Right kidney (tissue), 1 donor: ENCODE results near the gene VMP1.
"Not testable (repeated sequence)": the region's sequence is repeated elsewhere in the genome, so short reads cannot be mapped to it uniquely, and the experiment has no call there.

Experiments used
- DNase-seq: peaks from one replicate; pipeline ENCODE4 v3.0.0-alpha.2; 2016

VMP1 gene

DNA sequence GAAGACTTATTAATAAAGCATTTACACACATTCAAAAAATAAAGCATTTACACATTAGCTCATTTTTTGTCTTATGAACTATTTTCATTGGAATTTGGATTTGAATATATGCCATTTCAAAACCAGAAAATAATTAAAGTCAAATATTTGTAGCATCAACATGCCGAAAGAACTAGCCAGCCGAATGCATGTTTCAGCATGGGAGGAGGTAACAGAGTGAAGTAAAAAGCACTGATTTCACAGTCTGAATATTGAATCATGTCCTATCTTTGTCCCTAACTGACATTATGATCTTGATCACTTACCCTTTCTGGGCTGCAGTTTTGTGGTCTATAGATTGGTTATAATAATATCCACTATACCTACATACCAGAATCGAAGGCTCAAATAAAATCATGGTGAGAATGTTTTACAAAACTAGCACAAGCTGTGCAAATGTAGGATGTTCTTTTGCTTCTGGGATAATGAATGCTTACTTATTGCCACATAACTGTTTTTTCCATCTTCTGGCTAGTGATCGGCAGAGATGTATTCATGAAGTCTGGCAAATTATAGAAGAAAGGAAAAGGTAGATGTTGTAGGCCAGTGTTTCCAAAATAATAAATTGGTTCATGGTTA lies 100.5 kb downstream of the VMP1 start:
- no peak for DNase-seq

DNA sequence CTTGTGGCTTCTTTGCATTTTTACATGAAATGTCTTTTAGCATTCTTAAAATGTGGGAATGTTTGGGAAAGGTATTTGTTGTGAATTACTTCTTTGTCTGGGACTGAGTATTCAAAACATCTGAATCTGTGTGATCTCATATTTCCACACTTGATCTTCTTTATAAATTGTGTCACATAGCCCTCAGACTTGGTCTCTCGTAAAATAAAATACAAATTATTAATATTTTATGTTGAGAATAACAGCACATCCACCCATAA lies 103.4 kb downstream of the VMP1 start:
- DNase-seq = no peak

DNA sequence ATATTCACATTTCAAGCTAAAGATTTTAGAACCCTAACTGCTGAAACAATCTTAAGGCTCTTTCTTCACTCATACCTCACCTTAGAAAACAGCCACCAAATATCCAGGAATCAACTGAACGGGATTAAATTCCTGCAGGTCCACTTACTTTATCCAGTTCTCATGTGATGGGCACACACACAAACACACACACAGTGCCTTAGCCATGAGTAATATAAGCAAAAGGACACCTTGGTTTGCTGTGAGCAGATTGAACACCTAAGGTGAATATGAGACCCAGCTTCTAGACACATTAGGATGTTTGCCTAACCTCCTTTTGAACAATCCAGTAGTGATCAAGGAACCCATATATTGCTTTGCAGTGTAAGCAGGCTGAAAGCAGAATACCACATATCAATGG lies 103.8 kb downstream of the VMP1 start:
- no peak for DNase-seq

DNA sequence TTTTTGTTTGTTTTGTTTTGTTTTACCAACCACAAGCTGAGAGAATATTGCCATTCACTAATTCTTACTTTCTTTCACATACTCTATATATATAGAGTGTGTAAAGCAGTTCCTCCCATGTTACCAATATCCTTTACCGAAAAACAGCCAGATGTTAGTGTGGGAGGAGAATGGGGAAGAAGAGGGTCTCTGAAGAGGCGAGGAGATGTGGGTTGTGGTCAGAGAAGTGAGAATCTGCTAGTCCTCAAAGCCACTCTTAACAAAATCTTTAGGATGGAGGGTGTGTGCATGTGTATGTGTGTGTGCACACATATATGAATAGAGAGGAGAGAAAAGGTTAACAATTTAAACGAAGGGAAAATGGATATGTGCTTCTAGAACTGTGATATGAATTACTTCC lies 104.7 kb downstream of the VMP1 start:
- no peak for DNase-seq

DNA sequence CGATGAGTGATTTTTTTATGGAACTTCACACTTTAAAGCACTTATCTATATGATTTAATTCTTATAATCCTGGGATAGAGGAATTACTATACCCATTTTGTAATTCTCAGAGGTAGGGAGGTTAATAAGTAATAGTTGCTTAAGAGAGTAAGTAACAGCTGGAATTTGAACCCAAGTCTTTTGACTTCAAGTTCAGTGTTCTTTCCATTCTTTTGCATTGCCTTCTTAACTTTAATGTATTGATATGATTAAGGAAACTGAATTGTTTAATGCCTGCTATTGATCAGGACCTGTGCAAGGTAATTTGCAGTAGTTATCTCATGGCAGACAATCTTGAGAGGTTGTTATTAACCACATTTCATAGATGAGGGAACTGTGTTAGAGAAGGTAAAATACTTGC lies 106.8 kb downstream of the VMP1 start:
- DNase-seq = no peak

DNA sequence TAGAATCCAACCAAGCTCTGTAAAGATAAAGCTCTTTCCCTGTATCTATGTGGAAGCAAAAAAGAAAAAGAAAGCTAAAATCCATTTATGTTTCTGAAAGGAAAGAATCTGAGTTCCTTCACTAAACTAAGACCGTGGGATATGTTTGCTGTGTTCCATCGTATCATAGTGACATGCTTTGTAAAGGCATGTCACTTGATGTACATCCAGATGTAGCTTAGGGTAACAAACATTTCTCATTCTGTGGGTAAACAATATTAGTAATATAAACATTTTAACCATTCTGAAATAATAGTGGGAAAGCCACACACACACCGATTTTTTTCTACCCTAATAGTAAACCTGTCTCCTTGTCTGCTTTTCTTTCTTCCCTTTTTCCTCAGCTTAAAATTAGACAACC lies 107.2 kb downstream of the VMP1 start:
- no peak for DNase-seq

DNA sequence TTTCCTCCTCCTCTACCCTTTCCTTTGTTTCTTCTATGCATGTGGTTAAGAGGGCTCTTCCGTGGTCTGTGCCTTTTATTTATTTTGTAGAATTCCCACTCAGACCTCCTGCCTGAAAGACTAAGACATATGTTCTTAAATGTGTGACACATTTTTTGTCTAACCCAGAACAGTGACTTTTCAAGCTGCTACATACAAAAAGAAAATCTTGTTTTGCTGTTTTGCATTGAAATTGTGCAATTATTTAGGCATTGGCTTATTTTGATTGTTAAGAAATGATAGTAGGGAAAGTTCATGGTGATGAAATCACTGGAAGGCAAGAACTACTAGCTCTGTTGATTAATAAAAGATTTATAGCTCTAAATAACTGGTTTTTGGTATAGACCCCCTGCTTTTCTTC lies 108.5 kb downstream of the VMP1 start:
- DNase-seq = no peak

DNA sequence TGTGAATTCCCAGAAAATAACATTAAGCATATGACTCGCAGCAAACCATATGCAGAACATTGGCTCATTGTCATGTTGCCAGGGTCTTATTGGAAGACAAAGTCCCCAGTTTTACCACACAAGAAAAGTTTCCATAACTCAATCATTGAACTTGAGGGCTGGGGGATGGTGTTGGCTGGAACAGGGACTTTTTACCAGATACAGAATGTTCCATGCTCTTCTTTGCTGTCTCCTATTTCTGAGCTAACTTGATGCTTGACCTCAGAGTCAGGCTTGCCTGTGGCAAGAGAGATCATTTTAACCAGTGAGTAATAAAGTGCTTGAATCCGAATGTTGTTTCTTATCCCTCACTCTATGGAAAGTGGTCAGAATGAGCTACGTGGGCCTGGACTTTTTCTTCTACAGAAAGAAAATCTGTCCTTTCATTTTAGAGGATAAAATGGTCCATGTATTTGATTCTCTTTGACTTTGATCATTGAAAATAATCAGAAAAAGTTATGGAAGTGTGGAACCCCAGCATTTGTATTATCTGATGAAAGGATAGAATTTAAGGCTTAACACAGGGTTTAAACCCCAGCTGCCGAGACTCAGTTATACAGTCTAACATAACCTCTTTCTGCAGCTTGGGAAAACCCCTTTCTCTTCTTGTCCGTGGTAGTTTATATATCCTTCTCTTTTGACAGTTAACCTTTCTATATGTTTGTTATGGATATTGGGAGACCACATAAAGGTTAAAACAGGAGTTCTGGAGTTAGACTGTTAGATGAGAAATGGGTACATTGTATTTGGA lies 118.3 kb downstream of the VMP1 start:
- no peak for DNase-seq

DNA sequence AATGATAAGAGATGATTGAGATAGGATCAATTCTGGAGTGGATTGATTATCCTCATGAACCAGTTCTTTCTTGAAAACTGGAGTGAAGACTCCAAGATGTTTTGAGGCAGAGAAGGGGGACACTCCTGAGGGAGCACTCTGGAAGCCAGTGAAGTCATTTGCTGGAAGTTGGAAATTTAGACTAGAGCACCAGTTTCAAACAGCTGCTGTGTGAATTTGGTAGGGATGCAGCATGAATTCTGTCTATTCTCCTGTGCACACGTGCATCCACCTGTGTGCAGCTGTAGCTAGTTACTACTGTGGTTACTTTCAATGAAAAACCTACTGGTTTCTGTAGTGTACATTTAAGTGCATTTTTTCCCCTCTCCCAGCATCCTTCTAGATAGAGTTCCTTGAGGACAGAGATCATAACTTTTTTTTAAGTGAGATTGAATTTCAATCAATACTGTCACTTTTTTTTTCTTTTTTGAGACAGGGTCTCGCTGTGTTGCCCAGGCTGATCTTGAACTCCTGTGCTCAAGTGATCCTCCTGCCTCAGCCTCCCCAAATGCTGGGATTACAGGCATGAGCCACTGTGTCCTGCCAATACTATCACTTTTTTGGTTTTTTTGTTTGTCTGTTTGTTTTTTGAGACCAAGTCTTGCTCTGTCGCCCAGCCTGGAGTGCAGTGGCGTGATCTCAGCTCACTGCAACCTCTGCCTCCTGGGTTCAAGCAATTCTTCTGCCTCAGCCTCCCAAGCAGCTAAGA lies 119.4 kb downstream of the VMP1 start:
- DNase-seq = no peak

DNA sequence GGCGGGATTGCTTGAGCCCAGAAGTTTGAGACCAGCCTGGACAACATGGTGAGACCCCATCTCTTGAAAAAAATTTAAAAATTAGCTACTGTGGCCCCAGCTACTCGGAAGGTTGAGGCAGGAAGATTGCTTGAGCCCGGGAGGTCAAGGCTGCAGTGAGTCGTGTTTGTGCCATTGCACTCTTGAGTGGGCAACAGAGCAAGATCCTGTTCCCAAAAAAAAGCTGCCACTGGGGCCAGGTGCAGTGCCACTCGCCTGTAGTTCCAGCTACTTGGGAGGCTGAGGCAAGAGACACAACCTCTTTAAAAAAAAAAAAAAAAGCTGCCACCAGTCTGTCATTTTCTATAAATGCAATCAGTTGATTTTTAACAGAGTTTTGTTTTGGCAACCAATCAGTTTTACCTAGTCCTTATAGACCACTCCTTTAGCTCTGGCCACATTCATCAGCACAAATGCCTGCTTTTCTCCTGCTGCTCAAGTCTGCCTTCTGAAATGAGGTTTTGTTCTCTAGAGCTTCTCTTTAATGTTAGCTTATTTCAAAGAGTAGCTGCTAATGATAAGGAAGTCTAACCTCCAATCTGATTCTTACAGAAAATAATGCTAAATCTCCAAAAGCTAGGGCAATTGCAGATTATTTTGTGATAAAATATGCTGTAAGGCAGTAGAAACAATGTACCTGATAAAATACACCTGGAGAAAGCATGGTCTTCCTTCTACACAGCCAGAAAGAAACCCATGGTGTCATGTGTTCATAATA lies 120.4 kb downstream of the VMP1 start:
- no peak for DNase-seq

DNA sequence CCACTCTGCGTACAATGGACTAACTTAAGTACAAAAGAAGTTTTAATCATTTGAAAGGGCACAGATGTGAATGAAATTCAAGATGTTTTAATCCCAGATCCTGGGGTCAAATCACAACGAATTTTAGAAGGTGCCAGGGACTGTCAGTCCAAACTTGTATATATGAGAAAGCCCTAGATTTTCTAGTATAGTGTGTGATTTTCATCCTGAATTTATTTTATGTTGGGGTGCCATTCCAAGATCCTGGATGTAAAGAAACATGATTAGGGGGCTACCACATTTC lies 121.0 kb downstream of the VMP1 start:
- DNase-seq = no peak

DNA sequence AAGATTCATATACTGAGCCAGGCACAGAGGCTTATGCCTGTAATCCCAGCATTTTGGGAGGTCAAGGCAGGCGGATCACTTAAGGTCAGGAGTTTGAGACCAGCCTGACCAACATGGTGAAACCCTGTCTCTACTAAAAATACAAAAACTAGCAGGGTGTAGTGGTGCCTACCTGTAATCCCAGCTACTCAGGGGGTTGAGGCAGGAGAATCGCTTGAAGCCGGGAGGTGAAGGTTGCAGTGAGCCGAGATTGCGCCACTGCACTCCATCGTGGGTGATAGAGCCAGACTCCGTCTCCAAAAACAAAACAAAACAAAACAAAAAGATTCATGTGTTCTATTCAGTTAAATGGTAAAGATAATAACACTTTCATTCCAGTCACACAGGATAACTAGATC lies 121.4 kb downstream of the VMP1 start:
- DNase-seq = not testable (repeated sequence)

DNA sequence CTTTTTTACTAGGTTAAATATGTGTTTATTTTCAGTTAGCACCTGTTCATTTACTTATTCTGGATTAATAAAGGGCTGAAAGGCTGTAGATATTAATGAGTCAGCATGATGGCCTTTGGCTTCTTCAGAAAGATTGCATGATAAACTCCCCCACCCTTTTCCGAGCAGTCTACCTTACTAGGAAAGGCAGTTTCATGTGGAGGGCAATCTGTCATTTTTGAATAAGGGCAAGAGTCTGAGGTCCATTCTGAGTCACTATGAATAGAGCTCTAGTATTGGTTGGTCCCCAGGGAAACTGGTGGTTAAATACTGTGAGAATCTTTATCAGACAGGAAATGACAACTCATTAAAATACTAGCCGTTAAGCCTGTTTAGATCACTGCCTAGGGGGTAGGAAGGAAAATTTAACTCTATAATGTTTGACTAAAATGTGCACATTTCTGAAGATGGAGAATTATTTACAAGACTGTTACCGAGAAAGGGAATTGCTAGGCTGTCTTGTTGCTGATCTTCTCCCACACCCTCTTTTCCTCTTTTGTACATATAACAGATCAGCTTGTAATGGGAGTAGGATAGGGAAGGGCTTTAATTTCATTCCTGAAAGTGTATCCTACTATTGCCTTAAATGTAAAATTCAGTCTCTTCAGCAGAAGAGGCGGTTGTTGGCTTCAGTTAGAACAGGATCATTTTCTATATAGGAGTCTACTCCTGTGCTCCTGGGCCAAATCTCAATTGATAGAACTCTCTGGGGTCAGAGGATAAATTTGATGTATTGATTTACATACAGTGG lies 122.0 kb downstream of the VMP1 start:
- DNase-seq = no peak

DNA sequence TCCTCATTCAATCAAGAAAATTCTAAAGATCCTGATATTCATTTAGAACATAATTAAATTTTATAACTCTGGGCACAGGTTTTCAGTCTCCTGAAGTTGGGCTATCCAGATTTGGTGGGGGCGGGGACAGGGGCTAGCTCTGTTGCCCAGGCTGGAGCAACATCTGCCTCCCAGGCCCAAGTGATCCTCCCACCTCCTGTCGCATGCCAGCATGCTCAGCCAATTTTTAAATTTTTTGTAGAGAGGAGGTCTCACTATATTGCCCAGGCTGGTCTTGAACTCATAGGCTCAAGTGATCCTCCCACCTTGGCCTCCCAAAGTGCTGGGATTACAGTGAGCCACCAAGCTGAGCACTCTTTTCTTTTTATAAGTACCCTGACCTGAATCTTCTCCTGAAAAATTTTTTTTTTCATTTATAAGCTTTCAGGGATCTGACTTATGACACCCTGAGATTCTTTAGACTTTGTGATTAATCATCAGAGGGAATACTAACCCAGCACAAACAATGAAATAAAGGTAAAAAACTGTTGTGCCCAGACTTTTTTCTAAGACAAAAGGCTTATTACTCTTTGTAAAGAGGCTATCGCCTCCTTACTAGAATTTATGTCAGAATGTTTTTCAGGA lies 122.7 kb downstream of the VMP1 start:
- DNase-seq = no peak

DNA sequence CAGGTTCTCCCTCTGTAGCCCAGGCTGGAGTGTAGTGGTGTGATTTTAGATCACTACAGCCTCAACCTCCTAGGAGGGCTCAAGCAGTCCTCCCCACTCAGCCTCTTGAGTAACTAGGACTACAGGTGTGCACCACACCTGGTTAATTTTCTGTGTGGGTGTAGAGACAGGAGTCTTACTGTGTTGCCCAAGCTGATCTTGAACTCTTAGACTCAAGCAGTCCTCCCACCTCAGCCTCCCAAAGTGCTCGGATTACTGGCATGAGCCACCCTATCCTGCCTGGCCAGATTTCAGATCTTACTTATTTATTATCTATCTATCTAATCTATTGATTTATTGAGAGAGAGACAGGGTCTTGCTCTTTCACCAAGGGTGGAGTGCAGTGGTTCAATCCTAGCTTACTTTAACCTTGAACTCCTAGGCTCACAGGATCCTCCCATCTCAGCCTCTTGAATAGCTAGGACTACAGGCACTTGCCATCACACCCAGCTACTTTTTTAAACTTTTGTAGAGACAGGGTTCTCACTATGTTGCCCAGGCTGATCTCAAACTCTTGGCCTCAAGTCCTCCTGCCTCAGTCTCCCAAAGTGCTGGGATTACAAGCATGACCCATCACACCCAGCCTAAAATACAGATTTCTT lies 123.5 kb downstream of the VMP1 start:
- DNase-seq = no peak

DNA sequence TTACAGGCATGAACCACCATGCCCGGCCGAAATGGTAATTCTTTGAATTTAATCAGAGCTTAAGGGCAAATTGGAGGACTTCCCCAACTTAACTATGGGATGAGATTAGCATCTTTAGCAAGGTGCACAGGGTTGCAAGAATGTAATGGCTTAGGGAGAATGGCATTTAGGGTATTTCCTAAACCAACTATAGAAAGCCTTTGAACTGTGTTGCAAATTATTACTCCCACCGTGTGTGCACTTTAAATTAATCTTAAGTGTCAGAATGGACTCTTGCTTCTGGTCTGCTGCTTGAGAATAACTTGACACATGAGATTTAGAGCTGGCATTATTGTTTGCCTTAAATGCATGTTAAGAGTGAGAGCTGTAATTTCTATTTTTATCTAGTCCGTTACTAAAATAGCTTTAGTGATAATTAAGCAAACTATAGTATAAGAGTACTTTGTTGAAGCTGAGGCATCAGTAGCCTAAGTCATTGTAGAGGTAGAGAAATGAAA lies 125.5 kb downstream of the VMP1 start:
- DNase-seq = no peak

DNA sequence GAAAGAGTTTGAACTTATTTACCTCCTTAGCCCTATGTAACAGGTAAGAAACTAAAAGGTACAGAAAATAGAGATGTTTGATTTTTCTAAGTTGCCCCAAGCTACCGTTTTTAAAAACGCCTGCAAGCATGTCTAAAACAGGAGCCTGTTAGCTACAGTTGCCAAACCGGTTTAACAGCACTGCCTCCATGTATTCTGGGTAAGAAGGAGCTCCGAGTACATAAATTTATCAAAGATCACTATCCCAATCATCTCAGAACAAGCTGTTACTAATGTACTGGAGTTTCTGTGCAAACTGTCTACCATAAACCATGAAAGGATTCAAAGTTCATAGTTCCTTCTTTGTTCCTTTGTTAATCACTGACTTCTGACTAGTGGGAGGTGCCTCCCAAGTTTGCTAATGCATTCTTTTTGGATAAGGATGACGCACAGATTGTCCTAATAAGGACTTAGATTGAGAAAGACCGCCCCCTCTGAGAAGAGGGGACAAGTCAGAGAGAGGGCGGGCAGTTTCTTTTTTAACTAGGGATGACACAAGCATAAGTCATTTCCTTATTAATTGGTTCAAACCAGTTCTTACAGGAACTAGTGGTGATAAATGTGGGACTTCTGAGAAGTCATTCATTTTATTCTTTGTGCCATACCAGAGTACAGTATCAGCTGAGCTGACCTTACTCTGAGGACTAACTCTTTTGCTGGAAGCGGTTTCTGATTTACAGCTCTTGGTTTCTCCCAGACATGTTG lies 130.0 kb downstream of the VMP1 start:
- peak; percentile 75 for DNase-seq

DNA sequence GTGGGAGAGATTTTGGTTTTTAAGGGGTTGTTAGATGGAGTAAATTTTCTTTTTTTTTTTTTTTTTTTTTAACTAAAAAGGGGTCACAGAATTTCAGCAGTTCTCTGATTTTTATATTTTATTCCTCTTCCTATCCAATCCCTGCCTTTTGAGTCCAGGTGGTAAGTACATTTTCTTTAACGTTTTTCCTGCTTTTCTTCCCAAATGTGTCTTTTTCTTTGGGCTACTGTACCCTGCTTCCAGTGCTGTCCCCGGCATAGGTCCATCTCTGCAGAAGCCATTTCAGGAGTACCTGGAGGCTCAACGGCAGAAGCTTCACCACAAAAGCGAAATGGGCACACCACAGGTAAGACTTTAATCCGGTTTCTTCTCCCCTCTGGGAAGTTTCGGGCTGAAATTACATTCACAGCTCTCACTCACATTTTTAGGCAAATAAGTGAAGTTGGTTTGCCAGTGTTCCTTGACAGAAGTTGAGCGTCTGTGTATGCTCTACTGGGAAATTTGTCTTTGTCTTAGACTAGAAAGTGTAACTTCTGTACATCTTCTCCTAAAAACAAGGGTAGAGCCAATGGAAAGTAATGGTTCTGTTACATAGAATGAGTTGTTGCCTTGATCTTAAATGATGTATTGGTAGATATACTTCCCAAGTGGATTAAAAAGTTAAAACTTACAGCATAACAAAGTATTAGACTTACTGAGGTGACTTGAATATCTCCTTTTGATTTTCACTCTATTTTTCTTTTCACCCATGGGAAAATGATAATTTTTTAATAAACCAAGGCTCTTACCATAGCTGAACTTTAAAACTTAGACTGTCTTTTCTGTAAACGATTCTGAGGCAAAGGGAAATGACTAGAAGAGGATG lies 130.8 kb downstream of the VMP1 start:
- DNase-seq = no peak

DNA sequence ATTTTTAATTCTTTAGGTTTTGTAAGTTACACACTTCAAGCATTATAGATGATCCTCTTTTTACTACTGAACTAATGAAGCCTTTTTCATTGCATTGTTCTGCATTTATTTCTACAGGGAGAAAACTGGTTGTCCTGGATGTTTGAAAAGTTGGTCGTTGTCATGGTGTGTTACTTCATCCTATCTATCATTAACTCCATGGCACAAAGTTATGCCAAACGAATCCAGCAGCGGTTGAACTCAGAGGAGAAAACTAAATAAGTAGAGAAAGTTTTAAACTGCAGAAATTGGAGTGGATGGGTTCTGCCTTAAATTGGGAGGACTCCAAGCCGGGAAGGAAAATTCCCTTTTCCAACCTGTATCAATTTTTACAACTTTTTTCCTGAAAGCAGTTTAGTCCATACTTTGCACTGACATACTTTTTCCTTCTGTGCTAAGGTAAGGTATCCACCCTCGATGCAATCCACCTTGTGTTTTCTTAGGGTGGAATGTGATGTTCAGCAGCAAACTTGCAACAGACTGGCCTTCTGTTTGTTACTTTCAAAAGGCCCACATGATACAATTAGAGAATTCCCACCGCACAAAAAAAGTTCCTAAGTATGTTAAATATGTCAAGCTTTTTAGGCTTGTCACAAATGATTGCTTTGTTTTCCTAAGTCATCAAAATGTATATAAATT lies 132.3 kb downstream of the VMP1 start:
- DNase-seq = no peak
